Measurements from ENCODE around the gene TTBK1.

GRCh38 chr6:43217351-43217750 lies 25.9 kb upstream of the TTBK1 start:
- TF ChIP-seq CTCF (IDR thresholded peaks at IDR 0.05) (no peak), POLR2A (IDR thresholded peaks at IDR 0.05) (no peak)

Data from body of pancreas (tissue), 4 donors.